Mesendoderm (in vitro differentiated cells): Measurements from ENCODE around the gene RABL6.

ENCODE experiments used
- DNase-seq: peaks from one replicate; pipeline ENCODE4 v3.0.0; 2013
- H2AK5ac ChIP-seq: 2 replicates; pipeline ENCODE4 v1.6.1; 2013; ENCODE audit warnings: low read length, inconsistent platforms
- H2BK120ac ChIP-seq: 2 replicates; pipeline ENCODE4 v1.6.1; 2013; ENCODE audit warnings: low read depth, mild to moderate bottlenecking, low read length, moderate library complexity, mixed read lengths
- H2BK15ac ChIP-seq: replicated peaks from 2 replicates; pipeline ENCODE4 v1.6.1; 2013; ENCODE audit warnings: low read depth, mild to moderate bottlenecking, moderate library complexity
- H2BK5ac ChIP-seq: 2 replicates; pipeline ENCODE4 v1.6.1; 2013; ENCODE audit warnings: low read length, inconsistent platforms
- H3K18ac ChIP-seq: 2 replicates; pipeline ENCODE4 v1.6.1; 2013; ENCODE audit warnings: mild to moderate bottlenecking, low read length, mixed read lengths
- H3K23ac ChIP-seq: one replicate; pipeline ENCODE4 v1.6.1; 2013; ENCODE audit warnings: low read length
- H3K27ac ChIP-seq: 2 replicates; pipeline ENCODE4 v1.5.1; 2013; ENCODE audit warnings: low read depth, mild to moderate bottlenecking, inconsistent platforms, low read length, moderate library complexity
- H3K27me3 ChIP-seq: 2 replicates; pipeline ENCODE4 v1.6.1; 2013; ENCODE audit warnings: low read length, control low read depth, mild to moderate bottlenecking, inconsistent platforms; ENCODE audit not compliant: insufficient read depth, poor library complexity
- H3K36me3 ChIP-seq: 2 replicates; pipeline ENCODE4 v1.6.1; 2013; ENCODE audit warnings: low read length, inconsistent platforms; ENCODE audit not compliant: control insufficient read depth, insufficient read depth
- H3K4ac ChIP-seq: one replicate; pipeline ENCODE4 v1.6.1; 2013; ENCODE audit warnings: low read depth, mild to moderate bottlenecking, low read length, moderate library complexity
- H3K4me1 ChIP-seq: 2 replicates; pipeline ENCODE4 v1.6.1; 2013; ENCODE audit warnings: low read depth, low read length, inconsistent platforms; ENCODE audit not compliant: control insufficient read depth
- H3K4me2 ChIP-seq: 2 replicates; pipeline ENCODE4 v1.6.1; 2013; ENCODE audit warnings: low read length
- H3K4me3 ChIP-seq: 2 replicates; pipeline ENCODE4 v1.5.1; 2013; ENCODE audit warnings: mild to moderate bottlenecking, low read length
- H3K56ac ChIP-seq: one replicate; pipeline ENCODE4 v1.6.1; 2013; ENCODE audit warnings: low read length
- H3K79me1 ChIP-seq: 2 replicates; pipeline ENCODE4 v1.6.1; 2013; ENCODE audit warnings: low read length, inconsistent platforms
- H3K79me2 ChIP-seq: 2 replicates; pipeline ENCODE4 v1.6.1; 2013; ENCODE audit warnings: mild to moderate bottlenecking, low read length; ENCODE audit not compliant: control insufficient read depth, insufficient read depth
- H3K9ac ChIP-seq: 2 replicates; pipeline ENCODE4 v1.6.1; 2013; ENCODE audit warnings: low read length, inconsistent platforms
- H4K5ac ChIP-seq: one replicate; pipeline ENCODE4 v1.6.1; 2013; ENCODE audit warnings: low read length
- H4K8ac ChIP-seq: one replicate; pipeline ENCODE4 v1.6.1; 2013; ENCODE audit warnings: low read depth, mild to moderate bottlenecking, control low read depth, low read length, moderate library complexity
- whole genome bisulfite sequencing: extraction: QIAGEN DNeasy Blood & Tissue Kit; methylation state at CpG from one replicate; pipeline ENCODE4 v1.1.7; 2013; ENCODE audit warnings: low lambda C conversion rate, missing lambda C conversion rate; ENCODE audit not compliant: insufficient coverage; ENCODE audit errors: extremely low coverage; 5-methylcytosine and 5-hydroxymethylcytosine counted together

Gene RABL6

GRCh38 chr9:136808806-136809158 is 1.0 kb downstream of the RABL6 start:
- peak overlapping the region; percentile 77 for H3K4me2 ChIP-seq
- peak overlapping the region; percentile 97 for H3K9ac ChIP-seq
- H3K79me2 ChIP-seq = peaks cover 45% of the 10 kb centered on the region
- H4K8ac ChIP-seq = no peak overlapping the region
- H2BK5ac ChIP-seq = no peak overlapping the region
- WGBS = no CpG with 5 or more reads among the region's 14 CpGs
- H3K27ac ChIP-seq = no peak overlapping the region
- no peak overlapping the region for H3K23ac ChIP-seq
- H3K56ac ChIP-seq = peak overlapping the region; percentile 92
- peak overlapping the region; percentile 98 for H3K18ac ChIP-seq
- H2BK120ac ChIP-seq = no peak overlapping the region
- no peak overlapping the region for H3K4ac ChIP-seq
- H3K4me3 ChIP-seq = peak overlapping the region; percentile 93
- H2AK5ac ChIP-seq = no peak overlapping the region
- H3K4me1 ChIP-seq = peaks cover 4% of the 10 kb centered on the region
- H3K36me3 ChIP-seq = no peaks in the 10 kb centered on the region
- DNase-seq = peak; percentile 36
- H2BK15ac ChIP-seq = no peak overlapping the region
- H3K79me1 ChIP-seq = peaks cover 18% of the 10 kb centered on the region
- no peak overlapping the region for H4K5ac ChIP-seq
- H3K27me3 ChIP-seq = no peaks in the 10 kb centered on the region

GRCh38 chr9:136814725-136815421 is 7.1 kb downstream of the RABL6 start:
- H2AK5ac ChIP-seq = no peak overlapping the region

GRCh38 chr9:136815422-136815782 is 7.7 kb downstream of the RABL6 start:
- Histone ChIP-seq H2BK120ac (no peak overlapping the region), H4K8ac (no peak overlapping the region), H3K4me3 (no peak overlapping the region), H4K5ac (no peak overlapping the region), H3K4me1 (no peaks in the 10 kb centered on the region), H3K27me3 (no peaks in the 10 kb centered on the region), H3K79me2 (peaks cover 27% of the 10 kb centered on the region), H3K18ac (no peak overlapping the region), H2BK5ac (no peak overlapping the region), H3K23ac (no peak overlapping the region), H3K4me2 (no peak overlapping the region), H3K56ac (no peak overlapping the region), H3K9ac (no peak overlapping the region), H2AK5ac (no peak overlapping the region), H3K79me1 (peaks cover 21% of the 10 kb centered on the region), H2BK15ac (no peak overlapping the region), H3K36me3 (peaks cover 6% of the 10 kb centered on the region), H3K27ac (no peak overlapping the region), H3K4ac (no peak overlapping the region)
- no peak for DNase-seq
- WGBS = no CpG with 5 or more reads among the region's 1 CpG

More at GRCh38 chr9:136814725-136815421, 7.1 kb downstream of the RABL6 start:
- Histone ChIP-seq H4K5ac (no peak overlapping the region), H3K9ac (no peak overlapping the region), H4K8ac (no peak overlapping the region), H3K27ac (no peak overlapping the region), H2BK5ac (no peak overlapping the region), H3K23ac (no peak overlapping the region), H3K4me1 (peaks cover 2% of the 10 kb centered on the region), H3K36me3 (peaks cover 6% of the 10 kb centered on the region), H3K79me1 (peaks cover 22% of the 10 kb centered on the region), H2BK120ac (no peak overlapping the region), H3K4me3 (no peak overlapping the region), H3K27me3 (no peaks in the 10 kb centered on the region), H2BK15ac (no peak overlapping the region), H3K4me2 (no peak overlapping the region), H3K79me2 (peaks cover 30% of the 10 kb centered on the region), H3K18ac (no peak overlapping the region), H3K4ac (no peak overlapping the region), H3K56ac (no peak overlapping the region)
- WGBS = 100% methylated on average over 2 of the region's 13 CpGs
- DNase-seq = no peak

- WGBS = no CpG with 5 or more reads among the region's 83 CpGs
- peaks cover 9% of the 10 kb centered on the region for H3K79me1 ChIP-seq
- H2BK120ac ChIP-seq = no peak overlapping the region
- H3K4me1 ChIP-seq = no peaks in the 10 kb centered on the region
- no peak overlapping the region for H4K5ac ChIP-seq
- peak overlapping the region; percentile 51 for H3K56ac ChIP-seq
- peak overlapping the region; percentile 17 for H3K4me2 ChIP-seq
- no peaks in the 10 kb centered on the region for H3K27me3 ChIP-seq
- no peak overlapping the region for H4K8ac ChIP-seq
- DNase-seq = peak; percentile 47
- peak overlapping the region; percentile 33 for H3K18ac ChIP-seq
- peaks cover 7% of the 10 kb centered on the region for H3K36me3 ChIP-seq
- H3K23ac ChIP-seq = peak overlapping the region; percentile 24
- no peak overlapping the region for H2BK15ac ChIP-seq
- no peak overlapping the region for H3K4ac ChIP-seq
- H2BK5ac ChIP-seq = no peak overlapping the region
- H3K79me2 ChIP-seq = peaks cover 4% of the 10 kb centered on the region
- H2AK5ac ChIP-seq = no peak overlapping the region
- no peak overlapping the region for H3K4me3 ChIP-seq
- H3K27ac ChIP-seq = peak overlapping the region; percentile 22
- H3K9ac ChIP-seq = peak overlapping the region; percentile 77
These were observed 13.4 kb downstream of the RABL6 start for GRCh38 chr9:136820971-136821825.

GRCh38 chr9:136821826-136822544 is 14.2 kb downstream of the RABL6 start:
- peak overlapping the region; percentile 24 for H3K23ac ChIP-seq

More at GRCh38 chr9:136821826-136822544, 14.2 kb downstream of the RABL6 start:
- Histone ChIP-seq H2BK120ac (no peak overlapping the region), H3K36me3 (peaks cover 7% of the 10 kb centered on the region), H3K27ac (peak overlapping the region; percentile 22), H3K4me2 (peak overlapping the region; percentile 5), H2BK15ac (no peak overlapping the region), H3K56ac (peak overlapping the region; percentile 51), H3K18ac (peak overlapping the region; percentile 33), H3K9ac (peak overlapping the region; percentile 77), H3K4me1 (no peaks in the 10 kb centered on the region), H3K4me3 (no peak overlapping the region), H4K8ac (no peak overlapping the region), H2AK5ac (no peak overlapping the region), H3K79me1 (peaks cover 9% of the 10 kb centered on the region), H3K4ac (no peak overlapping the region), H3K79me2 (peaks cover 4% of the 10 kb centered on the region), H3K27me3 (no peaks in the 10 kb centered on the region), H4K5ac (no peak overlapping the region), H2BK5ac (no peak overlapping the region)
- no peak for DNase-seq
- no CpG with 5 or more reads among the region's 42 CpGs for WGBS
